ENCODE data around the gene MATN1. TPM values are rescaled to one million over a fixed set of nuclear protein-coding genes. Genes with fewer than 3 reads are reported as not detected.
A peak's percentile ranks its signal among the peaks of the same experiment; 100 is the strongest.

MATN1 gene
- total RNA-seq, 1 experiment from 2014 or later, result 0.47 TPM

- no peak for TF ChIP-seq CTCF (IDR thresholded peaks at IDR 0.05; ENCODE audit: unreplicated experiment)
- no peak for DNase-seq (ENCODE audit: unreplicated experiment)
- no peak overlapping the region for H3K4me3 Mint-ChIP-seq (ENCODE audit: unreplicated experiment)
- H3K36me3 Mint-ChIP-seq (ENCODE audit: insufficient read depth, unreplicated experiment), result no peaks in the 10 kb centered on the region
- POLR2A ChIA-PET, result interaction anchor here (0.9 kb wide), 1 partner anchor 14 kb away, joined by 3 read pairs; no protein-coding TSS in a partner anchor
- H3K27me3 Mint-ChIP-seq (ENCODE audit: insufficient read depth, unreplicated experiment), result no peaks in the 10 kb centered on the region
- CTCF ChIA-PET, result interaction anchor here (0.6 kb wide), 2 partner anchors 343 to 1434 kb away, joined by 3 to 4 read pairs; no protein-coding TSS in a partner anchor
- peaks cover 24% of the 10 kb centered on the region for H3K4me1 Mint-ChIP-seq (ENCODE audit: insufficient read depth, unreplicated experiment)
- peak overlapping the region; percentile 92 for H3K27ac Mint-ChIP-seq (ENCODE audit: low read depth, unreplicated experiment)
- peaks cover 8% of the 10 kb centered on the region for H3K9me3 Mint-ChIP-seq (ENCODE audit: unreplicated experiment)
- intact Hi-C loops (cut with micrococcal nuclease), result no loop called here
- BruUV-seq (replicated peaks), result no TSS peak
Measured at GRCh38 chr1:30678209-30678608, 45.2 kb downstream of the MATN1 start.

- no peak for TF ChIP-seq CTCF (IDR thresholded peaks at IDR 0.05; ENCODE audit: unreplicated experiment)
- CTCF ChIA-PET, result interaction anchor here (0.6 to 1.2 kb wide), 3 partner anchors 9 to 342 kb away, joined by 3 to 4 read pairs (median 4); no protein-coding TSS in a partner anchor
- intact Hi-C loops (cut with micrococcal nuclease), result no loop called here
- peaks cover 8% of the 10 kb centered on the region for H3K9me3 Mint-ChIP-seq (ENCODE audit: unreplicated experiment)
- no peaks in the 10 kb centered on the region for H3K27me3 Mint-ChIP-seq (ENCODE audit: insufficient read depth, unreplicated experiment)
- peaks cover 24% of the 10 kb centered on the region for H3K4me1 Mint-ChIP-seq (ENCODE audit: insufficient read depth, unreplicated experiment)
- H3K4me3 Mint-ChIP-seq (ENCODE audit: unreplicated experiment), result no peak overlapping the region
- H3K36me3 Mint-ChIP-seq (ENCODE audit: insufficient read depth, unreplicated experiment), result no peaks in the 10 kb centered on the region
- BruUV-seq (replicated peaks), result no TSS peak
- DNase-seq (ENCODE audit: unreplicated experiment), result peak; percentile 28
- H3K27ac Mint-ChIP-seq (ENCODE audit: low read depth, unreplicated experiment), result peak overlapping the region; percentile 92
- POLR2A ChIA-PET, result interaction anchor here (0.9 kb wide), 1 partner anchor 14 kb away, joined by 3 read pairs; no protein-coding TSS in a partner anchor
Measured at GRCh38 chr1:30677471-30677870, 45.9 kb downstream of the MATN1 start.

GRCh38 chr1:30675761-30676160, 47.6 kb downstream of the MATN1 start:
- Mint-ChIP-seq H3K27ac (ENCODE audit: low read depth, unreplicated experiment) (peak overlapping the region; percentile 88), H3K36me3 (ENCODE audit: insufficient read depth, unreplicated experiment) (no peaks in the 10 kb centered on the region), H3K4me3 (ENCODE audit: unreplicated experiment) (no peak overlapping the region), H3K9me3 (ENCODE audit: unreplicated experiment) (peaks cover 8% of the 10 kb centered on the region), H3K4me1 (ENCODE audit: insufficient read depth, unreplicated experiment) (peaks cover 24% of the 10 kb centered on the region), H3K27me3 (ENCODE audit: insufficient read depth, unreplicated experiment) (no peaks in the 10 kb centered on the region)
- intact Hi-C loops (cut with micrococcal nuclease), result no loop called here
- ChIA-PET CTCF (no interaction called here), POLR2A (interaction anchor here (0.6 to 1.2 kb wide), 4 partner anchors 14 to 1445 kb away, joined by 3 read pairs; partner anchors contain the start of gene MECR)
- TF ChIP-seq CTCF (IDR thresholded peaks at IDR 0.05; ENCODE audit: unreplicated experiment), result no peak
- DNase-seq (ENCODE audit: unreplicated experiment), result peak; percentile 62
- no TSS peak for BruUV-seq (replicated peaks)

GRCh38 chr1:30675289-30675688, 48.1 kb downstream of the MATN1 start:
- TF ChIP-seq CTCF (IDR thresholded peaks at IDR 0.05; ENCODE audit: unreplicated experiment), result no peak
- CTCF ChIA-PET, result no interaction called here
- H3K27me3 Mint-ChIP-seq (ENCODE audit: insufficient read depth, unreplicated experiment), result no peaks in the 10 kb centered on the region
- no peaks in the 10 kb centered on the region for H3K36me3 Mint-ChIP-seq (ENCODE audit: insufficient read depth, unreplicated experiment)
- POLR2A ChIA-PET, result interaction anchor here (0.6 to 1.2 kb wide), 7 partner anchors 13 to 1444 kb away, joined by 3 to 4 read pairs (median 3); partner anchors contain the start of gene MECR
- H3K4me1 Mint-ChIP-seq (ENCODE audit: insufficient read depth, unreplicated experiment), result peaks cover 29% of the 10 kb centered on the region
- H3K4me3 Mint-ChIP-seq (ENCODE audit: unreplicated experiment), result no peak overlapping the region
- DNase-seq (ENCODE audit: unreplicated experiment), result no peak
- intact Hi-C loops (cut with micrococcal nuclease), result no loop called here
- TSS peak; percentile 31 for BruUV-seq (replicated peaks)
- H3K27ac Mint-ChIP-seq (ENCODE audit: low read depth, unreplicated experiment), result peak overlapping the region; percentile 88
- peaks cover 8% of the 10 kb centered on the region for H3K9me3 Mint-ChIP-seq (ENCODE audit: unreplicated experiment)
